HUES64 (cell line): ENCODE results near the gene GARS1.
A peak's percentile ranks its signal among the peaks of the same experiment; 100 is the strongest.

Experiments used
- H3K27ac ChIP-seq: 2 replicates; pipeline ENCODE4 v1.7.0; 2013; ENCODE audit warnings: low read depth, low read length, inconsistent platforms
- H3K27me3 ChIP-seq: 2 replicates; pipeline ENCODE4 v1.6.1; 2013; ENCODE audit warnings: mild to moderate bottlenecking, low read length; ENCODE audit not compliant: insufficient read depth
- H3K36me3 ChIP-seq: 2 replicates; pipeline ENCODE4 v1.6.1; 2013; ENCODE audit warnings: mild to moderate bottlenecking, low read length; ENCODE audit not compliant: insufficient read depth
- H3K4me1 ChIP-seq: 2 replicates; pipeline ENCODE4 v1.6.1; 2013; ENCODE audit warnings: mild to moderate bottlenecking, low read length, moderate library complexity; ENCODE audit not compliant: insufficient read depth
- H3K4me3 ChIP-seq: 2 replicates; pipeline ENCODE4 v1.5.1; 2013; ENCODE audit warnings: mild to moderate bottlenecking, low read length, moderate library complexity
- H3K9ac ChIP-seq: 2 replicates; pipeline ENCODE4 v1.6.1; 2013; ENCODE audit warnings: mild to moderate bottlenecking, low read depth, low read length
- H3K9me3 ChIP-seq: 2 replicates; pipeline ENCODE4 v1.6.1; 2013; ENCODE audit warnings: low read depth, low read length; ENCODE audit not compliant: insufficient read depth
- WGBS: fragments of 150-250, 120-280 bp; methylation state at CpG from one replicate; pipeline ENCODE4 v1.1.7; 2013; ENCODE audit warnings: missing lambda C conversion rate; 5-methylcytosine and 5-hydroxymethylcytosine counted together

The GARS1 gene

GRCh38 chr7:30598121-30598876 is 3.6 kb downstream of the GARS1 start:
- no peaks in the 10 kb centered on the region for H3K9me3 ChIP-seq
- H3K27me3 ChIP-seq = no peaks in the 10 kb centered on the region
- 91% methylated on average over 12 of the region's 13 CpGs for WGBS
- H3K27ac ChIP-seq = 0 out of 2 replicates have a peak overlapping the region, but pooled peaks have one; percentile 13
- H3K4me1 ChIP-seq = peaks cover 15% of the 10 kb centered on the region
- no peak overlapping the region for H3K4me3 ChIP-seq
- peaks cover 57% of the 10 kb centered on the region for H3K36me3 ChIP-seq
- H3K9ac ChIP-seq = no peak overlapping the region

- over 99% methylated on average over 3 of the region's 3 CpGs for WGBS
- no peaks in the 10 kb centered on the region for H3K9me3 ChIP-seq
- no peaks in the 10 kb centered on the region for H3K27me3 ChIP-seq
- H3K4me1 ChIP-seq = no peaks in the 10 kb centered on the region
- H3K36me3 ChIP-seq = peaks cover 96% of the 10 kb centered on the region
- no peak overlapping the region for H3K27ac ChIP-seq
- no peak overlapping the region for H3K9ac ChIP-seq
- no peak overlapping the region for H3K4me3 ChIP-seq
Measured at GRCh38 chr7:30604901-30605300, 10.2 kb downstream of the GARS1 start.

- Histone ChIP-seq H3K36me3 (peaks cover 96% of the 10 kb centered on the region), H3K27me3 (no peaks in the 10 kb centered on the region), H3K27ac (no peak overlapping the region), H3K4me1 (no peaks in the 10 kb centered on the region), H3K9me3 (no peaks in the 10 kb centered on the region), H3K4me3 (no peak overlapping the region), H3K9ac (no peak overlapping the region)
- WGBS = 92% methylated on average over 2 of the region's 3 CpGs
Measured at GRCh38 chr7:30605832-30606231, 11.2 kb downstream of the GARS1 start.

- WGBS = 94% methylated on average over 6 of the region's 6 CpGs
- peaks cover 96% of the 10 kb centered on the region for H3K36me3 ChIP-seq
Measured at GRCh38 chr7:30612658-30613265, 18.1 kb downstream of the GARS1 start.

GRCh38 chr7:30613366-30614325 is 19.0 kb downstream of the GARS1 start:
- no peaks in the 10 kb centered on the region for H3K27me3 ChIP-seq
- H3K4me3 ChIP-seq = no peak overlapping the region
- no peak overlapping the region for H3K27ac ChIP-seq
- H3K9me3 ChIP-seq = no peaks in the 10 kb centered on the region
- H3K4me1 ChIP-seq = no peaks in the 10 kb centered on the region
- 96% methylated on average over 4 of the region's 4 CpGs for WGBS
- peaks cover 96% of the 10 kb centered on the region for H3K36me3 ChIP-seq
- H3K9ac ChIP-seq = no peak overlapping the region

More at GRCh38 chr7:30612658-30613265, 18.1 kb downstream of the GARS1 start:
- Histone ChIP-seq H3K27me3 (no peaks in the 10 kb centered on the region), H3K4me3 (no peak overlapping the region), H3K9ac (no peak overlapping the region), H3K4me1 (no peaks in the 10 kb centered on the region), H3K9me3 (no peaks in the 10 kb centered on the region), H3K27ac (no peak overlapping the region)

GRCh38 chr7:30616318-30616717 is 21.6 kb downstream of the GARS1 start:
- H3K27ac ChIP-seq = no peak overlapping the region
- no peaks in the 10 kb centered on the region for H3K9me3 ChIP-seq
- no peak overlapping the region for H3K4me3 ChIP-seq
- WGBS = 96% methylated on average over 4 of the region's 4 CpGs
- H3K9ac ChIP-seq = no peak overlapping the region
- no peaks in the 10 kb centered on the region for H3K4me1 ChIP-seq
- H3K27me3 ChIP-seq = no peaks in the 10 kb centered on the region
- peaks cover 96% of the 10 kb centered on the region for H3K36me3 ChIP-seq

- Histone ChIP-seq H3K4me3 (no peak overlapping the region), H3K27me3 (no peaks in the 10 kb centered on the region), H3K36me3 (peaks cover 98% of the 10 kb centered on the region), H3K4me1 (no peaks in the 10 kb centered on the region), H3K27ac (no peak overlapping the region), H3K9me3 (no peaks in the 10 kb centered on the region), H3K9ac (no peak overlapping the region)
- 92% methylated on average over 2 of the region's 2 CpGs for WGBS
Measured at GRCh38 chr7:30617359-30617758, 22.7 kb downstream of the GARS1 start.

- Histone ChIP-seq H3K9me3 (no peaks in the 10 kb centered on the region), H3K36me3 (peaks cover 95% of the 10 kb centered on the region), H3K9ac (no peak overlapping the region), H3K4me3 (no peak overlapping the region), H3K27ac (no peak overlapping the region), H3K4me1 (no peaks in the 10 kb centered on the region), H3K27me3 (no peaks in the 10 kb centered on the region)
- WGBS = 94% methylated on average over 4 of the region's 4 CpGs
Measured at GRCh38 chr7:30618080-30618676, 23.5 kb downstream of the GARS1 start.

- Histone ChIP-seq H3K36me3 (peaks cover 95% of the 10 kb centered on the region), H3K27ac (no peak overlapping the region), H3K4me3 (no peak overlapping the region), H3K9me3 (no peaks in the 10 kb centered on the region), H3K4me1 (no peaks in the 10 kb centered on the region), H3K9ac (no peak overlapping the region), H3K27me3 (no peaks in the 10 kb centered on the region)
- 84% methylated on average over 1 of the region's 1 CpG for WGBS
Measured at GRCh38 chr7:30618961-30619360, 24.3 kb downstream of the GARS1 start.

GRCh38 chr7:30625283-30625682 is 30.6 kb downstream of the GARS1 start:
- H3K27ac ChIP-seq = no peak overlapping the region
- no peaks in the 10 kb centered on the region for H3K9me3 ChIP-seq
- WGBS = 96% methylated on average over 1 of the region's 1 CpG
- no peak overlapping the region for H3K4me3 ChIP-seq
- H3K4me1 ChIP-seq = no peaks in the 10 kb centered on the region
- no peaks in the 10 kb centered on the region for H3K27me3 ChIP-seq
- H3K9ac ChIP-seq = no peak overlapping the region
- H3K36me3 ChIP-seq = peaks cover 95% of the 10 kb centered on the region
